ENCODE results near the gene OR10J5. TPM values are rescaled to one million over a fixed set of nuclear protein-coding genes. Genes with fewer than 3 reads are reported as not detected.

The OR10J5 gene
- total RNA-seq, 1 experiment from 2014 or later: not detected

GRCh38 chr1:159510229-159510541 lies 25.6 kb downstream of the OR10J5 start:
- no TSS peak for BruUV-seq (replicated peaks)
- Histone ChIP-seq H3K4me1 (ENCODE audit: insufficient read depth, low read length, poor library complexity, severe bottlenecking) (no peaks in the 10 kb centered on the region), H3K27ac (ENCODE audit: low read depth, low read length, poor library complexity, severe bottlenecking) (no peak overlapping the region)

DNA sequence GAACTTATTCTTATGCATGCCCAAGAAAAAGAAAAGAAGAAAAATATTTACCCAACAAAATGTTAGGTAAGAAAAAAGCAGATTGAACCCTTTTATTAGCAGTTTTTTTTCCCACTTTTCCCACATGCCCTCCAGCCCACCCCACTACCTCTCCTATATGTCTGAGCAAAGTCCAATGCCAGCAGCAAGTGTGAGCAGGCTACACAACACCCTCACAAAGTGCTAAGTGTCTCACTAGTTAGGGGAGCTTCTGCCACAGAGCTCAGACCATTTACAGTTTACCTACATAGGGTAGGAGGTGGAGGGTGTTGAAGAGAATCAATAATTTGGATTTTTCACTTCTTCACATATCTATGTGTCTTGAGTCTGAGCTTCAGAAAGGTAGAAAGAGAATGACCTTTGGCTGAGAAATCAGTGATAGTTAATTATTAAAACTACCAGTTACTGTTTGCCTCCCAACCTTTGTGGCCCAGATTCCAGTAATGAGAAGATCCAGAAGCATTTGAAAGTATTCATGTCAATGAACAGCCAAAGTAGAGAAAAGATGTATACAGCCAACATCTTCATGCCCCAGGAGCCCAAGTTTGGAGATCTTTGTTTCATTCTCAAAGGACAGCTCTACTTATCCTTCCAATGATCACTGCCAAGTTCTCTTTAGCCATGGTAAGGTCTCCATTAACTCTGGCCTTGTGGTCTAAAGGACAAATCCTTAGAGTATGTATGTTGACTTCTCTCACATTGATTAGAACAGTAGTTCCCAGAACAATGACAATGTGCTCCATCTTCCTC lies 26.2 kb downstream of the OR10J5 start:
- TF ChIP-seq EZH2 (IDR thresholded peaks at IDR 0.05; ENCODE audit: borderline replicate concordance, low read depth, low read length, poor library complexity, severe bottlenecking) (no peak), CTCF (conservative IDR thresholded peaks at IDR 0.05; ENCODE audit: low read depth, low read length) (no peak)
- no TSS peak for BruUV-seq (replicated peaks)
- H3K36me3 ChIP-seq (ENCODE audit: insufficient read depth, low read length, poor library complexity, severe bottlenecking): no peaks in the 10 kb centered on the region
- ChIA-PET POLR2A (ENCODE audit: low non-redundant PET) (interaction anchor here (0.5 kb wide), 1 partner anchor 27 kb away, joined by 11 read pairs; no protein-coding TSS in a partner anchor), CTCF (no interaction called here)
- peaks cover 4% of the 10 kb centered on the region for H3K27me3 ChIP-seq (replicated peaks; ENCODE audit: insufficient read depth, low read depth, low read length, poor library complexity)
- H3K4me1 ChIP-seq (ENCODE audit: insufficient read depth, low read length, poor library complexity, severe bottlenecking): no peaks in the 10 kb centered on the region
- no peak overlapping the region for H3K27ac ChIP-seq (ENCODE audit: low read depth, low read length, poor library complexity, severe bottlenecking)
- intact Hi-C loops (cut with micrococcal nuclease; ENCODE audit: unreplicated experiment): no loop called here
- H3K4me3 ChIP-seq (ENCODE audit: low read depth, low read length, poor library complexity, severe bottlenecking): no peak overlapping the region
- no peak for DNase-seq (ENCODE audit: low spot score)
- no peaks in the 10 kb centered on the region for H3K9me3 ChIP-seq (ENCODE audit: low read depth, low read length, poor library complexity, severe bottlenecking)

More at GRCh38 chr1:159510229-159510541, 25.6 kb downstream of the OR10J5 start:
- peak; percentile 15 for DNase-seq (ENCODE audit: low spot score)
- POLR2A ChIA-PET (ENCODE audit: low non-redundant PET): no interaction called here
- peaks cover 4% of the 10 kb centered on the region for H3K27me3 ChIP-seq (replicated peaks; ENCODE audit: insufficient read depth, low read depth, low read length, poor library complexity)
- H3K4me3 ChIP-seq (ENCODE audit: low read depth, low read length, poor library complexity, severe bottlenecking): no peak overlapping the region
- no peak for TF ChIP-seq EZH2 (IDR thresholded peaks at IDR 0.05; ENCODE audit: borderline replicate concordance, low read depth, low read length, poor library complexity, severe bottlenecking)
- H3K9me3 ChIP-seq (ENCODE audit: low read depth, low read length, poor library complexity, severe bottlenecking): no peaks in the 10 kb centered on the region
- no peaks in the 10 kb centered on the region for H3K36me3 ChIP-seq (ENCODE audit: insufficient read depth, low read length, poor library complexity, severe bottlenecking)
- intact Hi-C loops (cut with micrococcal nuclease; ENCODE audit: unreplicated experiment): no loop called here
- CTCF ChIA-PET: no interaction called here

GRCh38 chr1:159508951-159509350 lies 26.9 kb downstream of the OR10J5 start:
- Histone ChIP-seq H3K4me3 (ENCODE audit: low read depth, low read length, poor library complexity, severe bottlenecking) (no peak overlapping the region), H3K27me3 (replicated peaks; ENCODE audit: insufficient read depth, low read depth, low read length, poor library complexity) (peaks cover 4% of the 10 kb centered on the region), H3K4me1 (ENCODE audit: insufficient read depth, low read length, poor library complexity, severe bottlenecking) (no peaks in the 10 kb centered on the region), H3K27ac (ENCODE audit: low read depth, low read length, poor library complexity, severe bottlenecking) (no peak overlapping the region), H3K36me3 (ENCODE audit: insufficient read depth, low read length, poor library complexity, severe bottlenecking) (no peaks in the 10 kb centered on the region), H3K9me3 (ENCODE audit: low read depth, low read length, poor library complexity, severe bottlenecking) (no peaks in the 10 kb centered on the region)
- no peak for DNase-seq (ENCODE audit: low spot score)
- BruUV-seq (replicated peaks): no TSS peak
- intact Hi-C loops (cut with micrococcal nuclease; ENCODE audit: unreplicated experiment): no loop called here
- ChIA-PET POLR2A (ENCODE audit: low non-redundant PET) (interaction anchor here (0.5 kb wide), 1 partner anchor 28 kb away, joined by 11 read pairs; no protein-coding TSS in a partner anchor), CTCF (no interaction called here)
- TF ChIP-seq EZH2 (IDR thresholded peaks at IDR 0.05; ENCODE audit: borderline replicate concordance, low read depth, low read length, poor library complexity, severe bottlenecking): no peak
- TF ChIP-seq CTCF (conservative IDR thresholded peaks at IDR 0.05; ENCODE audit: low read depth, low read length): no peak

DNA sequence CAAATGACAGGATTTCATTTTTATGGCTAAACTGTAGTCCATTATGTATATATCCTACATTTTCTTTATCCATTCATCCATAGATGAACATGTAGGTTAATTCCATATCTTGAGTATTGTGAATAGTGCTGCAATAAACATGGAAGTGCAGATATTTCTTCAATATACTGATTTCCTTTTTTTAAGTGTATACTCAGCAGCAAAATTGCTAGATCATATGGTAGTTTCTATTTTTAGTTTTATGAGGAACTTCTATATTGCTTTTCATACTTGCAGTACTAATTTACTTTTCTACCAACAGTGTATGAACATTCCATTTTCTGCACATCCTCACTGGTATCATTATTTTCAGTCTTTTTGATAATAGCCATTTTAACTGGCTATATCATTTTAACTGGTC lies 30.1 kb downstream of the OR10J5 start:
- ChIA-PET POLR2A (ENCODE audit: low non-redundant PET) (no interaction called here), CTCF (no interaction called here)
- no peak overlapping the region for H3K4me3 ChIP-seq (ENCODE audit: low read depth, low read length, poor library complexity, severe bottlenecking)
- TF ChIP-seq CTCF (conservative IDR thresholded peaks at IDR 0.05; ENCODE audit: low read depth, low read length) (no peak), EZH2 (IDR thresholded peaks at IDR 0.05; ENCODE audit: borderline replicate concordance, low read depth, low read length, poor library complexity, severe bottlenecking) (no peak)
- H3K27ac ChIP-seq (ENCODE audit: low read depth, low read length, poor library complexity, severe bottlenecking): no peak overlapping the region
- H3K27me3 ChIP-seq (replicated peaks; ENCODE audit: insufficient read depth, low read depth, low read length, poor library complexity): peaks cover 11% of the 10 kb centered on the region
- no peaks in the 10 kb centered on the region for H3K4me1 ChIP-seq (ENCODE audit: insufficient read depth, low read length, poor library complexity, severe bottlenecking)
- intact Hi-C loops (cut with micrococcal nuclease; ENCODE audit: unreplicated experiment): no loop called here
- no peak for DNase-seq (ENCODE audit: low spot score)
- no peaks in the 10 kb centered on the region for H3K9me3 ChIP-seq (ENCODE audit: low read depth, low read length, poor library complexity, severe bottlenecking)
- no peaks in the 10 kb centered on the region for H3K36me3 ChIP-seq (ENCODE audit: insufficient read depth, low read length, poor library complexity, severe bottlenecking)
- no TSS peak for BruUV-seq (replicated peaks)
